ELR (cell line): ENCODE results near the gene VPS50.
A peak's percentile ranks its signal among the peaks of the same experiment; 100 is the strongest.
"Not testable (repeated sequence)": the region's sequence is repeated elsewhere in the genome, so short reads cannot be mapped to it uniquely, and the experiment has no call there.

Experiments
- DNase-seq: peaks from one replicate; pipeline ENCODE4 v3.0.0-alpha.2; 2015; ENCODE audit warnings: low read depth

Gene VPS50

GRCh38 chr7:93337052-93337451 is 104.9 kb downstream of the VPS50 start:
- no peak for DNase-seq

DNA sequence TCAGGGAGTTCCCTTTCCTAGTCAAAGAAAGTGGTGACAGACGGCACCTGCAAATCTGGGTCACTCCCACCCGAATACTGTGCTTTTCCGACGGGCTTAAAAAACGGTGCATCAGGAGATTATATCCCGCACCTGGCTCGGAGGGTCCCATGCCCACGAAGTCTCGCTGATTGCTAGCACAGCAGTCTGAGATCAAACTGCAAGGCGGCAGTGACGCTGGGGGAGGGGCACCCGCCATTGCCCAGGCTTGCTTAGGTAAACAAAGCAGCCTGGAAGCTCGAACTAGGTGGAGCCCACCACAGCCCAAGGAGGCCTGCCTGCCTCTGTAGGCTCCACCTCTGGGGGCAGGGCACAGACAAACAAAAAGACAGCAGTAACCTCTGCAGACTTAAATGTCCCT is 110.0 kb downstream of the VPS50 start:
- DNase-seq: not testable (repeated sequence)

GRCh38 chr7:93350338-93350737 is 118.2 kb downstream of the VPS50 start:
- no peak for DNase-seq

- DNase-seq: no peak
These were observed 120.7 kb downstream of the VPS50 start for GRCh38 chr7:93352881-93353280.

DNA sequence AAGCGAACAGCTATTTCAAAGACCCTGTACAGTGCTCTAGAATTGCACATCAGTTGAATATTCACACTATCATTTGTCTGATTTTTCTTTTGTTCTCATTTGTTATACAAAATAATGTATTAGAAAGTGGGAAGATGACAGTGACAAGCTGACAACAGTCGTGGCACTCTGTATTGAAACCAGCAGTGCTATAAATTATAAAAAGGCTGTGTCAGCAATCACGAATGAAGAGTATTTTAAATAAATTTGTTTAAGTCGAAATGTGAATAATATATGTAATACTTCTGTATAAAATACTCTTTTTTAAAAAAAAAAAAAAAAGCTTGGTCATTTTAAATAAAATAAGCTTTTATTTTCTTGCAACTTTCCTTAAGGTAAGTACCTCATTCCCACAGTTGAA is 122.6 kb downstream of the VPS50 start:
- no peak for DNase-seq

GRCh38 chr7:93359520-93360198 is 127.5 kb downstream of the VPS50 start:
- no peak for DNase-seq

- no peak for DNase-seq
These were observed 129.7 kb downstream of the VPS50 start for GRCh38 chr7:93361853-93362252.

DNA sequence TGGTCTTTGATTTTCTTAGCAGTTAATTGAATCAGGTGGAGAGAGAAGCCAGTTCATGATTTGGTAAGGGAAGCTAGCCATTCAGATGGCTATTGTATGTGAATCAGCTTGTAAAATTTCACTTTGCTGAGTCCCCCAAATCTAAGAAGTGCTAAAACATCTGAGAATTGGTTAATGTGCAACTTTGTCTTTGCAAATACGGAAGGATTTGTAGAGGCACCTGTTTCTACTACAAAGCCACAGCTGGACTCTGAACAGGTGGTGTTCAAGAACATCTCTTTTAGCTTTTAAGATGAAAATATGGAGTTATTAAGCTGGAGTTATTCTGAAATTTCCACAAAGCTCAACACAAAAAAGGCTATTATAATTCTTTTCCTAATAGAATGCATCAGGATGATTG is 132.6 kb downstream of the VPS50 start:
- no peak for DNase-seq

- DNase-seq: no peak
These were observed 133.2 kb downstream of the VPS50 start for GRCh38 chr7:93365341-93365740.

- DNase-seq: no peak
These were observed 134.7 kb downstream of the VPS50 start for GRCh38 chr7:93366816-93367215.

- DNase-seq: no peak
These were observed 135.1 kb downstream of the VPS50 start for GRCh38 chr7:93367254-93367653.

- DNase-seq: not testable (repeated sequence)
These were observed 138.8 kb downstream of the VPS50 start for GRCh38 chr7:93370937-93371336.

- no peak for DNase-seq
These were observed 141.4 kb downstream of the VPS50 start for GRCh38 chr7:93373537-93373936.

- peak; percentile 56 for DNase-seq
These were observed 142.3 kb downstream of the VPS50 start for GRCh38 chr7:93374345-93374940.

GRCh38 chr7:93375603-93376002 is 143.4 kb downstream of the VPS50 start:
- DNase-seq: no peak

DNA sequence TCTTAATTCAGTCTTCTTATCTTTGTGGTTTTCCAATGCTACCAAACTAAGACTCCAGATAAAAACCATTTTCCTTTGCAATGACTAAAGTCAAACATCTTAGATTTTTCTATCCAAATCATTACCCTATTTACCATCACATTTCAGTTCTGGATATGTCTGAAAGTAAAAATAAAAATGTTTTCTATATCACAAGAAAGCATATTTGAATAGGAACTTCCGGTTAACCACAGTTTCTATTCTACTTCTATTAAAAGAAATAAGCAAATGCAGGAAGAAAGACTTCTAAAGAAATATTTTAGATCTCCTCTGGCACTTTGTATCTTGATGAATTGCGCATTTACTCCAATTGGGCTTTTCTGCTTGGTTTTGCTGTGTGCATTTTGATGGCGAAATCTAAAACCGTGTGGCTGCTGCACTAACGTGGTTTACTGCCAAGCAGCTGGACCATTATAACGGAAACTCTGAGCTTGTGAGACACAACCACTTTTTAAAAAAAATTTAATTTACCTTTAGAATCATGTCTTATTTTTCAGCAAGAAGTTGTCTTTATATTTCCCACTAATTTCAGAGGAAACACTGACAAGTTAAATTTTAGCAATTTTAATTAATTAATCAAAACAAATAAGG is 146.1 kb downstream of the VPS50 start:
- DNase-seq: no peak

- DNase-seq: no peak
These were observed 150.2 kb downstream of the VPS50 start for GRCh38 chr7:93382362-93382761.

GRCh38 chr7:93390660-93391059 is 158.5 kb downstream of the VPS50 start:
- DNase-seq: no peak

GRCh38 chr7:93392984-93393383 is 160.8 kb downstream of the VPS50 start:
- no peak for DNase-seq

DNA sequence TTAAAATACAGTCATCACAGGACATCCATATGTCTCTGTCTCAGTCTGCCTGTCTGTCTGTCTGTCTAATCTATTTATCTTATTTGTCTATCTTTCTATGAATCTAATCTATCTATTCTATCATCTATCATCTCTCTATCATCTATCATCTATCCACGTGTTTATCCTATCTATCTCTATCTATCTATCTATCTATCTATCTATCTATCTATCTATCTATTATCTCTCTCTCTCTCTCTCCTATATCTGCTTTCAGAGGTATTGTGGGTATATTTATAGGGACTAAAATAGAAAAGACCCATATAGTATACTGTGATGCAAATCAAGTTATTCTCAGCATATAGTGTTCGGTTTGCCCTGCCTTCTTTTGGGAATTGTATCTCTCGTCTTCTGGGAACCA is 167.5 kb downstream of the VPS50 start:
- no peak for DNase-seq

GRCh38 chr7:93402944-93403343 is 170.8 kb downstream of the VPS50 start:
- no peak for DNase-seq

- DNase-seq: no peak
These were observed 175.1 kb downstream of the VPS50 start for GRCh38 chr7:93407239-93407638.

GRCh38 chr7:93409324-93409723 is 177.2 kb downstream of the VPS50 start:
- no peak for DNase-seq
